HCT116 (cell line): Measurements from ENCODE around the gene AOC2. TPM values are rescaled to one million over a fixed set of nuclear protein-coding genes. Genes with fewer than 3 reads are reported as not detected.

Source experiments
- ATAC-seq: fragments of 200-7000 bp; cut with Tn5 transposase; 2 replicates; pipeline ENCODE4 v1.9.1; 2020; ENCODE audit warnings: mild to moderate bottlenecking, moderate library complexity
- BruUV-seq: library from RNA; stranded (reverse); fragments of 400-500 nt; replicated peaks from 2 replicates; lab custom pipeline; 2021; lab: Mats Ljungman, UMichigan
- CTCF ChIA-PET: fragments of 300-600 bp; sonication (Branson Sonifier 250); formaldehyde crosslinking; loops from one replicate; lab custom pipeline; 2021; ENCODE audit warnings: antibody characterized with exemption; lab: Charles Lee
- POLR2A ChIA-PET: fragments of 300-600, 350-600 bp; sonication (Branson Sonifier 250); formaldehyde crosslinking; loops from one replicate; lab custom pipeline; 2021; ENCODE audit warnings: antibody characterized with exemption; lab: Charles Lee
- RAD21 ChIA-PET, 2 experiments: fragments of 300-600 bp; sonication (Branson Sonifier 250); formaldehyde crosslinking; loops; one replicate each; lab custom pipeline; 2023; ENCODE audit warnings: low total read pairs in 2 of 2; ENCODE audit not compliant: uncharacterized antibody in 2 of 2, unreplicated experiment in 2 of 2, low non-redundant PET in 1 of 2; lab: Charles Lee
- DNase-seq: peaks from one replicate; pipeline ENCODE4 v3.0.0-alpha.2; 2010; ENCODE audit warnings: low read depth, low spot score
- H2AFZ ChIP-seq: fragments of 200-600 bp; shearing (Covaris generic), sonication (generic); 2 replicates; pipeline ENCODE4 v1.6.1; 2017; ENCODE audit warnings: low read depth, mixed run types, mixed read lengths, antibody characterized with exemption, low read length; ENCODE audit not compliant: poor library complexity, severe bottlenecking
- H3K27ac ChIP-seq: 2 replicates; pipeline ENCODE4 v1.5.1; 2012; ENCODE audit warnings: low read depth, low read length
- H3K27me3 ChIP-seq: fragments of 200-600 bp; sonication (generic); 2 replicates; pipeline ENCODE4 v1.6.1; 2016; ENCODE audit warnings: mixed run types, low read length, mixed read lengths; ENCODE audit not compliant: insufficient read depth
- H3K36me3 ChIP-seq, 2 experiments: fragments of 200-500 bp in 1 of 2; fragments of 200-600 bp in 1 of 2; sonication (Bioruptor generic) in 1 of 2; sonication (generic) in 1 of 2; 2 replicates each; pipeline versions ENCODE4 v1.5.1 to v1.6.1; 2014 to 2016; ENCODE audit warnings: low read length in 2 of 2, inconsistent platforms in 1 of 2, mixed read lengths in 1 of 2, mixed run types in 1 of 2; ENCODE audit not compliant: insufficient read depth in 2 of 2, control insufficient read depth in 1 of 2
- H3K4me1 ChIP-seq, 2 experiments: fragments of 200-600 bp in 1 of 2; sonication (generic) in 1 of 2; 2 replicates each; pipeline versions ENCODE4 v1.5.1 to v1.6.1; 2012 to 2017; ENCODE audit warnings: low read length in 2 of 2, inconsistent platforms in 1 of 2, mild to moderate bottlenecking in 1 of 2, mixed read lengths in 1 of 2, mixed run types in 1 of 2, moderate library complexity in 1 of 2; ENCODE audit not compliant: insufficient read depth in 2 of 2, control insufficient read depth in 1 of 2
- H3K4me2 ChIP-seq: fragments of 200-600 bp; sonication (generic); 2 replicates; pipeline ENCODE4 v1.6.1; 2017; ENCODE audit warnings: mixed run types, low read length, mixed read lengths
- H3K4me3 ChIP-seq, 2 experiments: fragments of 200-600 bp in 1 of 2; sonication (generic) in 1 of 2; replicated peaks in 1 of 2; 2 replicates each; pipeline ENCODE4 v1.5.1; 2011 to 2016; ENCODE audit warnings: low read length in 2 of 2, control low read depth in 1 of 2, low read depth in 1 of 2, mild to moderate bottlenecking in 1 of 2, mixed read lengths in 1 of 2, mixed run types in 1 of 2
- H3K79me2 ChIP-seq: fragments of 200-600 bp; sonication (generic); 2 replicates; pipeline ENCODE4 v1.6.1; 2017; ENCODE audit warnings: mild to moderate bottlenecking, mixed run types, low read length, moderate library complexity, mixed read lengths; ENCODE audit not compliant: insufficient read depth
- H3K9ac ChIP-seq: fragments of 200-600 bp; sonication (generic); 2 replicates; pipeline ENCODE4 v1.6.1; 2016; ENCODE audit warnings: low read length, mixed read lengths
- H3K9me2 ChIP-seq: fragments of 200-600 bp; sonication (generic), shearing (Covaris generic); 2 replicates; pipeline ENCODE4 v1.6.1; 2017; ENCODE audit warnings: mixed run types, mild to moderate bottlenecking, moderate library complexity; ENCODE audit not compliant: insufficient read depth
- H3K9me3 ChIP-seq, 2 experiments: fragments of 200-500 bp in 1 of 2; fragments of 200-600 bp in 1 of 2; sonication (Bioruptor generic) in 1 of 2; sonication (generic) in 1 of 2; 2 replicates each; pipeline ENCODE4 v1.6.1; 2014 to 2017; ENCODE audit warnings: low read length in 2 of 2, mixed read lengths in 2 of 2, inconsistent platforms in 1 of 2, low read depth in 1 of 2, mild to moderate bottlenecking in 1 of 2, mixed run types in 1 of 2, moderate library complexity in 1 of 2; ENCODE audit not compliant: control insufficient read depth in 1 of 2, insufficient read depth in 1 of 2
- H4K20me1 ChIP-seq: fragments of 200-600 bp; sonication (generic), shearing (Covaris generic); 2 replicates; pipeline ENCODE4 v1.6.1; 2017; ENCODE audit warnings: mixed run types, mild to moderate bottlenecking, moderate library complexity; ENCODE audit not compliant: insufficient read depth
- EGR1 ChIP-seq: IDR thresholded peaks from 2 replicates; pipeline ENCODE4 v1.6.1; 2012; ENCODE audit warnings: low read depth
- EZH2 ChIP-seq: fragments of 200-600 bp; sonication (generic); IDR thresholded peaks from 2 replicates; pipeline ENCODE4 v1.6.1; 2017; ENCODE audit warnings: antibody characterized with exemption, mixed run types
- JUND ChIP-seq: IDR thresholded peaks from 2 replicates; pipeline ENCODE4 v1.6.1; 2012
- REST ChIP-seq: IDR thresholded peaks from 2 replicates; pipeline ENCODE4 v1.6.1; 2012; ENCODE audit warnings: low read depth
- TCF7L2 ChIP-seq: IDR thresholded peaks from 2 replicates; pipeline ENCODE4 v1.7.0; 2011; ENCODE audit warnings: borderline replicate concordance, inconsistent platforms; ENCODE audit not compliant: insufficient read depth, insufficient read length; ENCODE audit errors: extremely low read depth
- ZBTB33 ChIP-seq: IDR thresholded peaks from 2 replicates; pipeline ENCODE4 v1.6.1; 2011; ENCODE audit warnings: mild to moderate bottlenecking, low read length, moderate library complexity; ENCODE audit not compliant: insufficient replicate concordance; ENCODE audit errors: extremely low read depth
- intact Hi-C: fragments of 100-400 bp; cut with micrococcal nuclease; formaldehyde crosslinking; loops from 2 replicates; pipeline ENCODE4 v1.10.0; 2022
- total RNA-seq: library from RNA; stranded (reverse); gene quantifications from one replicate; pipeline ENCODE4 v1.2.1, GENCODE V29; 2021; ENCODE audit not compliant: unreplicated experiment

AOC2 gene
- total RNA-seq, 1 experiment from 2014 or later: 8.0 TPM

GRCh38 chr17:42795061-42795460, 49.3 kb upstream of the AOC2 start:
- CTCF ChIA-PET: no interaction called here
- RAD21 ChIA-PET: no interaction called here
- intact Hi-C loops: no loop called here
- Histone ChIP-seq H3K9me2 (no peaks in the 10 kb centered on the region), H3K79me2 (peaks cover 8% of the 10 kb centered on the region; the same call in 1 of the 2 replicates), H4K20me1 (no peaks in the 10 kb centered on the region), H3K27ac (no peak overlapping the region), H3K4me3 (no peak overlapping the region), H3K4me1 (peaks cover 4 to 9% of the 10 kb centered on the region in 2 experiments; a peak in 2 of 4 replicates), H3K36me3 (no peaks in the 10 kb centered on the region), H2AFZ (no peak overlapping the region), H3K4me2 (no peak overlapping the region), H3K27me3 (no peaks in the 10 kb centered on the region), H3K9ac (no peak overlapping the region), H3K9me3 (no peaks in the 10 kb centered on the region)
- BruUV-seq: no TSS peak
- POLR2A ChIA-PET: no interaction called here
- no peak for ATAC-seq
- TF ChIP-seq JUND: no peak
- no peak for TF ChIP-seq ZBTB33
- TF ChIP-seq TCF7L2: no peak
- no peak for TF ChIP-seq REST
- no peak for TF ChIP-seq EZH2
- TF ChIP-seq EGR1: no peak
- DNase-seq: no peak
